Adrenal gland (tissue), 5 donors: ENCODE measurements around the gene GPRIN3.

ENCODE experiments used
- POLR2A ChIP-seq, 2 donors: fragments of 450-650 bp; IDR thresholded peaks; one replicate each; pipeline ENCODE4 v1.6.1; 2017; ENCODE audit warnings: antibody characterized with exemption in 2 of 2, mild to moderate bottlenecking in 2 of 2, moderate library complexity in 1 of 2
- TF ChIP-seq, protein P1 (sequence below), 6 experiments: fragments of 450-650 bp in 4 of 6; fragments of 200-600 bp in 2 of 6; sonication (generic) in 1 of 6; IDR thresholded peaks; 1 replicate in 5 of 6; 2 replicates in 1 of 6; pipeline versions ENCODE4 v1.5.1 to v1.8.0; 2016 to 2021; ENCODE audit warnings: antibody characterized with exemption in 6 of 6, mild to moderate bottlenecking in 2 of 6, moderate library complexity in 1 of 6
- donor health status: DM: no; HTN: no; CAD: no.

DNA sequence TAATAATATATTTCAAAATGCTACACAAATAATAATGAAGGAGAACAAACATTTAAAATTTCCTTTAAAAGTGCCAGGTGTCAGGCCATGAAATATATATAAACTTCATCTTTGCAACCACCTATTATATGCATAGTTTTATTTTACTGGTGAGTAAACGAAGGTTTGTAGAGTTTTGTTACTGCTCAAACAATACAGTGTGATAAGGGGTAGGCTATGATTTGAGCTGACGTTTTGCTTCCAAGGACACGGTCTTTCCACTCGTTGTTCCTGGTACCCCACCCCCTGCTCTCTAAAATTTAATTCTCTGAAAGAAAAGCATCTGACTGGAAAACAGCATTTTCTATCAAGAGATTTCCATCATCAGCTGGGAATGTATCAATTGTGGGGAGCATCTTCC lies 27.2 kb upstream of the GPRIN3 start:
- TF ChIP-seq, protein P1, sequence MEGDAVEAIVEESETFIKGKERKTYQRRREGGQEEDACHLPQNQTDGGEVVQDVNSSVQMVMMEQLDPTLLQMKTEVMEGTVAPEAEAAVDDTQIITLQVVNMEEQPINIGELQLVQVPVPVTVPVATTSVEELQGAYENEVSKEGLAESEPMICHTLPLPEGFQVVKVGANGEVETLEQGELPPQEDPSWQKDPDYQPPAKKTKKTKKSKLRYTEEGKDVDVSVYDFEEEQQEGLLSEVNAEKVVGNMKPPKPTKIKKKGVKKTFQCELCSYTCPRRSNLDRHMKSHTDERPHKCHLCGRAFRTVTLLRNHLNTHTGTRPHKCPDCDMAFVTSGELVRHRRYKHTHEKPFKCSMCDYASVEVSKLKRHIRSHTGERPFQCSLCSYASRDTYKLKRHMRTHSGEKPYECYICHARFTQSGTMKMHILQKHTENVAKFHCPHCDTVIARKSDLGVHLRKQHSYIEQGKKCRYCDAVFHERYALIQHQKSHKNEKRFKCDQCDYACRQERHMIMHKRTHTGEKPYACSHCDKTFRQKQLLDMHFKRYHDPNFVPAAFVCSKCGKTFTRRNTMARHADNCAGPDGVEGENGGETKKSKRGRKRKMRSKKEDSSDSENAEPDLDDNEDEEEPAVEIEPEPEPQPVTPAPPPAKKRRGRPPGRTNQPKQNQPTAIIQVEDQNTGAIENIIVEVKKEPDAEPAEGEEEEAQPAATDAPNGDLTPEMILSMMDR (IDR thresholded peaks at IDR 0.05) = no peak
- TF ChIP-seq POLR2A (IDR thresholded peaks at IDR 0.05) = no peak
